Stimulated activated CD4-positive, alpha-beta T cell treated with anti-CD3 and anti-CD28 coated beads, Interleukin-4, amount 100 ng/mL, for 24 hours (primary cell): ENCODE measurements around the gene RP9.
"Not testable (repeated sequence)": the region's sequence is repeated elsewhere in the genome, so short reads cannot be mapped to it uniquely, and the experiment has no call there.

ENCODE experiments used
- DNase-seq: peaks from one replicate; pipeline ENCODE4 v3.0.0-alpha.2; 2020

The RP9 gene

GRCh38 chr7:33100770-33101169, 8.4 kb downstream of the RP9 start:
- no peak for DNase-seq

GRCh38 chr7:33099154-33099940, 9.9 kb downstream of the RP9 start:
- no peak for DNase-seq

DNA sequence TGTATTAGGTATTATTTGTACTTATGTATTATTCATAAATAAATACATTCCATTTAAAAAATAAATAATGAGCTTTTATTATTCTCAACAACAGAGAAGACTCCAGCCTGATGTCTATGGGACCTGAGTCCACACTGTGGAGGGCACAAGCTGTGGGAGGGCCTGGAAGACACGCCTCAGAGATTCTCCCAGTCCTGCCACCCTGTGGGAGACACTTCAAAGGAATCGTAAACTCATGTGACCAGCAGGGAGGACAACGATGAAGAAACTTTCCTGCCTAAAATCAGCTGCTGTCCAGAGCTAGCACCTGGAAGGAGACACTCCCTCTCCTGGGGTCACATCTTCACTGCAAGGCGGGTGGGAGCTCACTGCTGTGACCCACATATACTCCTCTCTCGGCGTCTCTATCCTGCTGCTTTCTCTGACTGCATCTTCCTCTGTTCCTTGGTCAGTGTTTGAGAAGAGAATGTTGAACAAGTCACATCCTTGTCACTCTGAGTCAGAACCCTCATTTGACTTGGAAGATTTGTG, 14.4 kb downstream of the RP9 start:
- not testable (repeated sequence) for DNase-seq

DNA sequence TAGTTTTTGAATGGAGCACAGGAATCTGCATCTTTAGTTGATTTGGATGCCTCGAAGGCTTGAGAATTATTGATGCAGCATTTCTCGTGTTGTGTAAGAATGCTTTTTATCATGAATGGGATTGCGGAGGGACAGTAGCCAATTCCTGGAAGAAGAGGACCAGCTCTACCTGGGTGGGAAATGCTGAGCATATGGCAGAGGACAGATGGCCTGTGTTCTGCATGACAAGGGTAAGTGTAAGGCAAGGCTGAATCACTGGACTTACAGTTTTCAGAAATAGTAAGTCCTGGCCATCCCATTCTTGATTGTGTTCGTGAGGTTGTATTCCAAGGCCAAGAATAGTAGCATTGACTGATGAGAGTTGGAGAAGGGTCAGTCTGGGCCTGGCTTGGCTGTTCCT, 15.9 kb downstream of the RP9 start:
- DNase-seq: no peak

- DNase-seq: no peak
Measured at GRCh38 chr7:33091641-33092191, 17.5 kb downstream of the RP9 start.

- no peak for DNase-seq
Measured at GRCh38 chr7:33091111-33091531, 18.1 kb downstream of the RP9 start.

GRCh38 chr7:33089142-33089541, 20.1 kb downstream of the RP9 start:
- no peak for DNase-seq

DNA sequence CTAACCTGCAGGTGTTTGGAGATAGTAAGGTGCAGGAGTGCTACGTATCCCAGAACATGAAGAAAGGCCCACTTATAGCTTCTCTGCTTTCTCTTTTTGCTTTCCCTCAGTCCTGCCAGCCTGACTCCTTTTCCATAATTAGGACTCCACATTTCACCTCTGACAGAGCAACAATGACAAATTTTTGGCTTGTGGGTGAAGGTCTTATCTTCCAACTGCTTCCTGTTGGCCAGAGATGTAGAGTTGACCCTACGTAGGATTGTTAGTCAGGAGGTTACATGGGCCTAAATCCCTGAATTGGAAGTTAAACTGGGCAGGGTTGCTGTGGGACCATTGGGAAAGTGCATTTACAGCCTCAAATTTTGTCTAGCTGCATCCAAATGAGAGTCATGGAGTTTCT, 21.3 kb downstream of the RP9 start:
- no peak for DNase-seq

GRCh38 chr7:33087356-33087755, 21.8 kb downstream of the RP9 start:
- no peak for DNase-seq

DNA sequence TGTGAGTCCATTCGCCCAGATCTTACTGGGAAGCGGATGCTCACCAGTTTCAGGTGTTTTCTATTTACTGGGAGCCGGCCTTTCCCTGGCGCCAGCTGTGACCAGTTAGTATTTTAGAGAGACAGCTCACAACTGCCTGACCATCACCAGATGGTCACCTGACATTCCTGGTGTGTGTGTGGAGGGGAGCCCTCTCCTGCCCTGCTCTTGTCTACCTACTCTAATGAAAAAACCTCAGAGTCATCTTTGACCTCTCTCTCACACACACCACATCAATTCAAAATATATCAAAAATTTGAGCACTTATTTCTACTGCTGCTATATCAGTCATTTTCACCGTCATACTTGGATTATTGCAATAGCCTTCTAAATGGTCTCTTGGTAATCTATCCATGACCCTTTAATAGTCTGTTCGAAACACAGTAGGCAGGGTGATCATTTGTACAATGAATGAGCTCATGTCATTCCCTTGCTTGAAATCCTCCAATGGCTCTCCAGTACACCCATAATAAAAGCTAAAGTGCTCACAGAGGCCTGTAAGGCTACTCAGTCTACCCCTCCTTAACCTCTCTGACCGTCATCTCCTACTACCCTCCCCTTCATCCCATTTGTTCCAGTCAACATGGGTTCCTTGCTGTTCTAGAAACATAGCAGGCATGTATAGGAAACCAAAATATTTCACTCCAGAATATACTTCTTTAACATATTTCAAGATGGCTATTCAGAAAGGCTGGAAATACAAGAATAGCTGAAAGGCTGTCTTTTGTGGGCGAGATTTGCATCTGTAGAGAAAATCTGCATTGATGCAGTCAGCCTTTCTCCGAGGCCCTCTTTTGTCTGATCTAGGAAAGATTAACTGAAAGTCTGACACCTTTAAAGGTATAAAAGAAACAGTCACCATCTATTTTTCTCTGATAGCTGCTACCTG, 29.2 kb downstream of the RP9 start:
- DNase-seq: no peak

DNA sequence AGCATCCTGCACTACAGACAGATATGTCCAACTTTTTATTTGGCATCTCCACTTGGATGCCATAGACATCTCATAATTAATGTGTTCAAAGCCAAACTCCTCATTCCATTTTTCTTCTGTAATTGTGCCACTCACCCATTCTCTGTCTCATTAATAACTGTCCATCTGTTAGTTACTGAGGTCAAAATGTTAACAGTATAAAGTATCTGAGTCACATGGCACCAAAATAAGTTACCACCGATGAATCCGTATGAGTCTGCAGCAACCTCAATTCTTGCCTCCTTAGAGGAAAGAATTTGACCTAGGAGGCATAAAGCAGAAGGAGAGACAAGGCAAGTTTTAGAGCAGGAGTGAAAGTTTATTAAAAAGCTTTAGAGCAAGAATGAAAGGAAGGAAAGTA, 30.1 kb downstream of the RP9 start:
- DNase-seq: no peak

- DNase-seq: no peak
Measured at GRCh38 chr7:33076737-33077136, 32.5 kb downstream of the RP9 start.

- DNase-seq: no peak
Measured at GRCh38 chr7:33075818-33076518, 33.2 kb downstream of the RP9 start.

DNA sequence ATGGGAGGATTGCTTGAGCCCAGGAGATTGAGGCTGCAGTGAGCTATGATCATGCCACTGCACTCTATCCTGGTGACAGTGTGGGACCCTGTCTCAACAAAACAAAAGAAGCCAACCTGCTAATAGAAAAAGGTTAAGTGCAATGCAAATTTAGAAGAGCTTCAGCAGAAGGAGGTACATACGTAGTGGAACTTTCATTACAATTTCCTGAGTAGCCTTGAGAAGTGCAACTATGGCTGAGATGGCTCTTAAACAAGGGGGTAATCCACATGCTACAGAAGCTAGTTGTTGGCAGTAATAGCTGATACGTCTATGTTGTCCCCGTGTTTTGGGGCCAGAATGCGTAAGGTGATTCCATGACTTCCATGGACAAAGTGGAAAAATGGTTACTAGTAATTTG, 36.0 kb downstream of the RP9 start:
- no peak for DNase-seq

GRCh38 chr7:33072471-33072870, 36.7 kb downstream of the RP9 start:
- DNase-seq: no peak

DNA sequence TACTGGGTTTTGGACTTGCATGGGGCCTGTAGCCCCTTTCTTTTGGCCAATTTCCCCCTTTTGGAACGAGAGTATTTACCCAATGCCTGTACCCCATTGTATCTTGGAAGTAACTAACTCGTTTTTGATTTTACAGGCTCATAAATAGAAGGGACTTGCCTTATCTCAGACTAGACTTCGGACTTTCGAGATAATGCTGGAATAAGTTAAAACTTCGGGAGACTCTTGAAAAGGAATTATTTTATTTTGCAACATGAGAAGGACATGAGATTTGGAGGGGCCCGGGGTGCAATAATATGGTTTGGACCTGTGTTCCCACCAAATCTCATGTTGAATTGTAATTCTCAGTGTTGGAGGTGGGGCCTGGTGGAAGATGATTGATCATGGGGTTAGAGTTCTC, 38.4 kb downstream of the RP9 start:
- DNase-seq: no peak

DNA sequence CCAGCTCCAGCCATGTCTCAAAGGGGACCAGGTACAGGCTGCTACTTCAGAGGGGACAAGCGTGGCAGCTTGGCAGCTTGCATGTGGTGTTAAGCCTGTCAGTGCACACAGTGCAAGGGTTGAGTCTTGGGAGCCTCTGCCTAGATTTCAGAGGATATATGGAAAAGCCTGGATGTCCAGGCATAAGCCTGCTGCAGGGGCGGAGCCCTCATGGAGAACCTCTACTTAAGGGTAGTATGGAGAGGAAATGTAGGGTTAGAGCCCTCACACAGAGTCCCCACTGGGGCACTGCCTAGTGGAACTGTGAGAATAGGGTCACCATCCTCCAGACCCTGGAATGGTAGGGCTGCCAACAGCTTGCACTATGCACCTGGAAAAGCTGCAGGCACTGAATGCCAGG, 38.9 kb downstream of the RP9 start:
- no peak for DNase-seq

- DNase-seq: no peak
Measured at GRCh38 chr7:33067921-33068320, 41.3 kb downstream of the RP9 start.

- no peak for DNase-seq
Measured at GRCh38 chr7:33066771-33067170, 42.4 kb downstream of the RP9 start.

DNA sequence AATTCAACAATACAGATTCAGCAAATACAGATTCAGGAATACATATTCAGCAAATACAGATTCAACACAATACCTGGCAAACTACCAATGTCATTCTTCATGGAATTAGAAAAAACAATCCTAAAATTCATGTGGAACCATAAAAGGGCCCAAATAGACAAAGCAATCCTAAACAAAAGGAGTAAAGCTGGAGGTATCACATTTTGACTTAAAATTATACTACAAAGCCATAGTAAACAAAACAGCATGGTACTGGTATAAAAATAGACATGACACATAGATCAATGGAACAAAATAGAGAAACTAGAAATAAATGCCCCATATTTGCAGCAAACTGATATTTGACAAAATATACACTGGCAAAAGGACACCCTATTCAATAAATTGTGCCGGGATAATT, 43.2 kb downstream of the RP9 start:
- no peak for DNase-seq

DNA sequence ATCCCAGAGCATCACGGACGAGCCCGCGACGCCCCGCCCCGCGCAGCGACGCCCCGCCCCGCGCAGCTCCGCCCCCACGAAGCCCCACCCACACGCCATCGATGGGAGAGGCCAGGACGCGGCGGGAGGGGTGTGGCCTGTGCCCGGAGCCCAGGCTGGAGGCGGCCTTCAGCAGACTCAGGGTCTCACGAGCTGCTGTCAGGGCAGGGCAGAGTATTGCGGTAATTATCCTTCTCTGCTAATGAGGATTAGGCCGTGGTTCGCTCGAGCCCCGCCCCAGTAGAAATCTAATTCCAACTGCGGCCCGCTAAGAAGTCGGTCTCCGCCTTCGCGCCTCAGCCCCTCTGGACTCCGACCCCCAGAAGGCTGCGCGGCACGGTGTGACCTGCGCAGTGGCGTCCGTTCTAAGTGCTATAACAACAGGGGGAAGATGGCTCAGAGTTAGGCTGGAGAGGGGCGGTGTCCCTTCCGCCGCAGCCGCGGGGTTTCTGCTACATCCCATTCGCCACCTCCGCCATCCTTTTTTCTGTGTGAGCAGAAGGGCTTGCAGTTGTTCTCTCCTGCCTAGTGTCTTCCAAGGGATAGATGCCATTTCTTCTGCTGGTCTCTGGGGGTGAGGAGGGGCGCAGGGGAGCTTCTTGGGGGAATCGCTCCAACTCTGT, 46.3 kb downstream of the RP9 start:
- DNase-seq: peak; percentile 91
